Suprapubic skin (tissue), 3 donors: ENCODE results near the gene EFTUD2.

ENCODE experiments used
- CTCF ChIP-seq, 2 donors: fragments of 200-600 bp in 1 of 2; fragments of 450-650 bp in 1 of 2; sonication (generic) in 1 of 2; IDR thresholded peaks; one replicate each; pipeline ENCODE4 v1.5.1; 2016 to 2019; ENCODE audit warnings: antibody characterized with exemption in 2 of 2, mild to moderate bottlenecking in 1 of 2, moderate library complexity in 1 of 2
- EP300 ChIP-seq: sonication (generic); formaldehyde crosslinking; IDR thresholded peaks from one replicate; pipeline ENCODE4 v1.6.1; 2017; ENCODE audit warnings: antibody characterized with exemption
- POLR2A ChIP-seq, 2 donors: fragments of 450-650 bp; IDR thresholded peaks; one replicate each; pipeline ENCODE4 v1.6.1; 2017; ENCODE audit warnings: antibody characterized with exemption in 2 of 2, mild to moderate bottlenecking in 2 of 2, moderate library complexity in 2 of 2

GRCh38 chr17:44916781-44917241 is 17.6 kb upstream of the EFTUD2 start:
- no peak for TF ChIP-seq CTCF (IDR thresholded peaks at IDR 0.05)
- TF ChIP-seq POLR2A (IDR thresholded peaks at IDR 0.05) = no peak
- no peak for TF ChIP-seq EP300
